NCI-H2107 treated with DMSO at 0.1 percent for 48 hours (cell line): ENCODE results near the gene SIDT2.

Experiments used
- DNase-seq: peaks from one replicate; lab custom pipeline; 2025; ENCODE audit not compliant: unreplicated experiment; lab: John Stamatoyannopoulos, UW

SIDT2 gene

GRCh38 chr11:117220999-117221774 is 42.6 kb downstream of the SIDT2 start:
- peak; percentile 46 for DNase-seq

DNA sequence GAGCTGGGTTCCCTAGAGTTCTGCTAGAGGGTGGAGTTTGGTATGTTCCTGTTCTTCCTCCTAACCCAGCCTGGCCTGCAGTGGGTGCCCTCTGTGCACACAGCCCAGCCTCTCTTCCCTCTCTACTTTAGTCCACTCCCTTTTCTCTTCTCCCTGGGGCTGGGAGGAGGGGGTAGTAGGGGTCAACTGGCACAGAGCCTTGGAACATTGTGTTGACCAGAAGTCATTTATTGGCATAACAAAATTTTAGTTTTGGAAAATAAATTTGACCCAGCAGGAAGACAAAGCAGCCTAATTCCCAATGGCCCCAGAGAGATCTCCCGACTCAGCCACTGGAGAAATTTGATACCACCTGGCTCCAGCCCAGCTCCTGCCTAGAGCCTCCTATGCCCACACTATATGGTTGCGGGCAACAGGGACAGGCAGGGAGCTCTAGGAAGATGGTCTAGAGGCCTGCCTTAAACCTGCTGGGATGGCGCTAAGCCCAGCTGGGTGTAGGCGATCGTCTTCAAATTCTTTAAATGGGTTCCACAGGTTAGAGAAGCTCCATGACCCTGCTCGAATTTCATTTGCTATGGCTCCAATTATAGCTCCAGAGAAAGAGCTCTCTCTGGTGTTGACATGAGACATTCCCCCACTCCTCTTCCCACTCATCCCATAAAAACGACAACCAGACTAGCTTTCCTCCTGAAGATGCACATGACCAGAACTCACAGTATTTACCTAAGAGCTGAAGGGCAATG is 43.4 kb downstream of the SIDT2 start:
- DNase-seq, result peak; percentile 85

- no peak for DNase-seq
These were observed 44.6 kb downstream of the SIDT2 start for GRCh38 chr11:117222991-117223740.

- DNase-seq, result no peak
These were observed 45.5 kb downstream of the SIDT2 start for GRCh38 chr11:117223741-117224689.

- no peak for DNase-seq
These were observed 47.1 kb downstream of the SIDT2 start for GRCh38 chr11:117225553-117226170.

DNA sequence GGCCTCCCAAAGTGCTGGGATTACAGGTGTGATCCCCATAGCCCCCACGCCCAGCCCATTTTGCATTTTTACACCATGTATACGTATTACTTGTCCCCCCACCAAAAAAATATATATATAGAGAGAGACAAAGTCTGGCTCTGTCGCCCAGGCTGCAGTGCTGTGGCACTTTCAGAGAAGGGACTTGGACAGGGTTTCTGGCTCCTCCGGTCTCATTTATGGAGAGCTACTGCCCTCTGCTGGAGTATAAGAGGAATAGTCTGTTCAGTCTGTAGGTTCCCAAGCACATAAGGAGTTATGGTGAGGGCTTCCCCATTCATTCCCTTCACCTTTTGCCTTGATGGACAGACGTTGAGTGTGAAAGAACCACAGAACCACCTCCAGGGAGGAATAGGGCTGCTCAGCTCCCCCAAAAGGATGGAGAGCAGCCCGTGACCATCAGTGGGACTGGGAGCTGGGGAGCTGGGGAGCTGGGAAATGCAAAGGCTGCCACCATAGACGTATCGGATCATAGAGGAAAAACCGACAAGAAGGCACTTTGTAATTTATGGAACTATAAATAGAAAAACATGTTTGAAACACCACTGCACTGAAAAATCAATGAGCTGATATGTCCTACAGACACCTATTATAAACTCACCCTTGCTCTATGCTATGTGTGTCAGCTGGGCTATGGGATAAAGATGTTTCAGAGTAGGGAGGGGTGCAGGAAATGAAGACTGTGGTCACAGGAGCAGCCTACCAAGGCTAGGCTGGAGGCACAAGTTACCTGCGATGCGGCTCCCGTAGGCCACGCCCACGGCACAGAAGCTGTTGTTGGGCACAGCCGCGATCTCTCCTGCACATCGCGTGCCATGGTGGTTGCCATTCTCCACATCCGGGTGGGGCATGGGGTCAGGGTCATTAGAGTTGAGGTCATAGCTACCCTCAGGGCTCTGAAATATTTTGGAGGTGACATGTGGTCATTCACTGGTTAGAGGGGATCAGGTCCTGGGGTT is 48.1 kb downstream of the SIDT2 start:
- DNase-seq, result peak; percentile 87

- DNase-seq, result no peak
These were observed 49.5 kb downstream of the SIDT2 start for GRCh38 chr11:117228091-117228490.

GRCh38 chr11:117229411-117229810 is 50.9 kb downstream of the SIDT2 start:
- DNase-seq, result no peak

- no peak for DNase-seq
These were observed 51.4 kb downstream of the SIDT2 start for GRCh38 chr11:117229931-117230285.

DNA sequence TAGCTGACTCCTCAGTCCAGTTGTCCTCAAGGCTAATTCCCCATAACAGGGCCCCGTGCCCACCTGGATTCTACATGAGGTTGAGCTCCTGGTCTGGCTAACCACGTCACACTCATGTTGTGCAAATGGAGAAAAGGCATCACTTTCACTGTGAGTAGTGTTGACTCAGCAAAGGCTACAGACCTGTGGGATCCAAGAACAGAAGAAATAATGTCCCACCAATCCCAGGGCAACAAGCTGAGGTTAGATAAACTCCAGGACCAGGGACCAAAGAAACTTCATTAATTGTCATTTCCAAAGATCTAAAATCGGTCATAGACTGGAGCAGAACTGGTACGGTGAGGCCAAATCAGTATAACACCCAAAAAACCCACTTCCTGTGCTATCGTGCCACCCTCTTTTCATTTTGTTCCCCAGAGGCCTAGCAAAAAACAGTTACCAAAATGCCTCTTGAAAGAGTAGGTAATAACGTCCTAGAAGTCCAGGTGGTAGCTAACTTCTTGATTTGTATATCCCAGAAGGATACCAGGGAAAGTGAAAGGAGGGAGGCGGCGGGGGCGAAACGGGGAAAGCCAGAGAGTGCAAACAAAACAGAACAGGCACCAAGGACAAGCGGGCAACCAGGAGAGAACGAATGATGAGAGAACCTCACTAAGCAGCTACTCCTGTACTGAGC is 51.9 kb downstream of the SIDT2 start:
- no peak for DNase-seq

DNA sequence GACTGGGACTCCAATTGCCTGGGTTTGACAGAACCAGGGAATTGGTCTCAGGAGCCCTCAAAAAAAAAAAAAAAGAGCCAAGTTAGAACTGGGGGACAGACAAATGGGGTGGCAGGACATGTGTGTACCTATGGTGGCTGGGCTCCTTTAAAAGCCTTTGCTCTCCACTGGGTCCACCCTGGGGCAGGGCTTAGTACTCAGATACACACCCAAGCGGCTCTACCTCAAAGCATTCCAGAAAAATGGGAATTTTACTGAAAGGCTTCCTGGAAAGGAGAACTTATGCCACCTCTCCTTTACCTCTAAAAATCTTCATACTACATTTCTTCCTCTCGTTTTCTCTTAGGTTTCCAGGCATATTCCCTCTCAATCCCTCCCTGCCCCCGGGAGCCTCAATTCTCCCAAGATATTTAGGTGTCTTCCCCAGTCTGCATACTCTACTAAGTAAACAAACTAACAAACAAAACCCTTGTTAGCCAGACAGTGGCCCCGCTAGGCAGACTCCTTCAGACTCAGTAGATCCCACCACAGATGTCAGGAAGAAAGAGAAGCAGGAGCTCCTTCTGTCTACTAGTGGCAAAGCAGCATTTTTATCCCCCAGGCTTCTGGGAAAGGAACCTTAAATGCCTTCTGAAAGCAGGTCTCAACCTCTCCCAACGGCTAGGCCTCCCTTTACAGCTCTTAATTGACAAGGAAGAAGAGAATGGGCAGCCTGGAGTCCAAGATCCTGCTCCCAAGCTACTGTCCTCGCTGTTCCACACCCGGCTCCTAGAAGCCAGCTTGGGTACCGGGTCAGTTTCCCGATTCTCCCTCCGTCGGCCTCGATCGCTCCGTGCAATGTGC is 52.7 kb downstream of the SIDT2 start:
- no peak for DNase-seq

- DNase-seq, result no peak
These were observed 53.2 kb downstream of the SIDT2 start, which contains the start of gene PCSK7 for GRCh38 chr11:117231842-117232091. Gene PCSK7, minus strand, starts transcription at chr11:117232073. Its CDS starts 2,229 bp downstream, at chr11:117229844.

DNA sequence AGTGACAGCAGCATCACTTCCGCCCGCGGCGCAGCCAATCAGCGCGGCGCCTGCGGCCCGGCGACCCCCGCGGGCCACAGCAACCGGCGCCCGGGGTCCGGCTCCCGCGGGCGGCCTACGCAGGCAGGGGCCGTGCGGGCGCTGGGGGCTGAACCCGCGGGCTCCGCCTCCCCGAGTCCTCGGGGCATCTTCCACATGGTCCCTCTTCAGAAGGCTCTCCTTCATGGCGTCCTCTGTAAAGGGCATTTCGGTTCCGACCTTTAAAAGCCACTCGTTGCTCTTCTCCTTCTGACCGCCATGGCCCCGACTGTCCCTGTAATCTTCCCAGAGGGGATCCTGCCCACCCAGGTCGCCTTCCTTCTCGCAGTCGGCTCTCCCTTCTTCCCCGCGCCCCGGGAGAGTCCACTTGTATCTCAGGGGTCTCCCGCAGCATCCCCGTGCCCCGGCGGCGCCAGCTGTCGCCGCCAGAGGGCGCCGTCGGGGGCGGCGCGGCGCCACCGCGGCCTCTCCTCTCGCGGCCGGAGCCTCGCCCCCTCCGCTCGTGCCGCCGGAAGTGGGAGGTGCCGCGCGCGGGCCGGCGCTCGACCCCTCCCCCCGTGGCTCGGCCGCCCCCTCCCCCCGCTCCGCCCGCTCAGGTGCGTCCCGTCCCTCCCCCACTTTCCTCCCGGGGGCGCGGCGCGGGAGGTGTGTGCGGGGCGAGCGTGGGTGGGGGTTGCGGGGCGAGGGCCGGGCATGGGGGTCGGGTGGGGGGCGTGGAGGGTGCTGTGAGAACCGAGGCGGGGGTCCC is 53.7 kb downstream of the SIDT2 start, which contains the start of gene RNF214:
Gene RNF214 (plus strand): TSS at position 580 of the 787 bp plus-strand sequence. CDS start 1,602 bp downstream, outside the sequence.
- DNase-seq, result peak; percentile 54

DNA sequence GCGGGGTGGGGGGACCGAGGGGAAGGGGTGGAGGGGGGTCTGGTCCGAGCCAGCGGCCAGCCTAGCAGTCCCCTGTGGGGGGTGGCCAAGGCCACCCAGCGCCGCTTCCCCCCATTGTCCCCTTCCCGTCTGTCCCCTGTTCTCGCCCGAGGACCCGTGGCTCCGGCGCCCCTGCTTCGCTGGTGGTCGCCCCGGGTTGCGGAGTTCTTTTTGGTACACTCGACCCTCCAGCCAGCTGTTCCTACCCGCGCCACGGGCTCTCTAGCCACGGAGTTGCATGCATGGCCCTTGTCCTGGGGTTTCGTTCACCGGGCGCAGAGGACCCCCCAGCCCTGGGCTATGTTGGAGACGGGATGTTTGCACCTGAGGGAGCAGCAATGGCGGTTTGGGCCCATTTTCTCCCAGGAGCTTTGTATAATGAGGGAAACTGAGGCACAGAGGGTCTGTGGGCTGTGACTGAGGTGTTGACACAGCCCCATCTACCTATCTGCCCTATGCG is 54.4 kb downstream of the SIDT2 start:
- peak; percentile 5 for DNase-seq

- DNase-seq, result no peak
These were observed 59.7 kb downstream of the SIDT2 start for GRCh38 chr11:117238221-117238620.

GRCh38 chr11:117239295-117239694 is 60.8 kb downstream of the SIDT2 start:
- DNase-seq, result no peak
